ENCODE measurements around the gene BCAS1.

Gene BCAS1

GRCh38 chr20:53905820-53906191, 164.6 kb downstream of the BCAS1 start:
- no peak overlapping the region for H3K4me3 ChIP-seq (ENCODE audit: low read depth, low read length)
- H3K4me2 ChIP-seq (ENCODE audit: low read length): no peak overlapping the region
- TF ChIP-seq CTCF (IDR thresholded peaks at IDR 0.05): no peak
- no peaks in the 10 kb centered on the region for H3K9me3 ChIP-seq (ENCODE audit: control insufficient read depth, low read length)
- H2AFZ ChIP-seq: no peak overlapping the region
- H3K9ac ChIP-seq: no peak overlapping the region
- H3K27me3 ChIP-seq (ENCODE audit: control insufficient read depth, insufficient read depth, low read length): no peaks in the 10 kb centered on the region
- H3K4me1 ChIP-seq: peaks cover 9% of the 10 kb centered on the region
- H3K27ac ChIP-seq: no peak overlapping the region
- no peaks in the 10 kb centered on the region for H3K79me2 ChIP-seq
- H3K36me3 ChIP-seq (ENCODE audit: control insufficient read depth, insufficient read depth, low read length): no peaks in the 10 kb centered on the region

GRCh38 chr20:53905019-53905819, 165.2 kb downstream of the BCAS1 start:
- no peaks in the 10 kb centered on the region for H3K27me3 ChIP-seq (ENCODE audit: control insufficient read depth, insufficient read depth, low read length)
- H3K79me2 ChIP-seq: no peaks in the 10 kb centered on the region
- no peak overlapping the region for H3K4me2 ChIP-seq (ENCODE audit: low read length)
- peaks cover 14% of the 10 kb centered on the region for H3K4me1 ChIP-seq
- no peak overlapping the region for H2AFZ ChIP-seq
- H3K27ac ChIP-seq: no peak overlapping the region
- H3K4me3 ChIP-seq (ENCODE audit: low read depth, low read length): no peak overlapping the region
- no peak for TF ChIP-seq CTCF (IDR thresholded peaks at IDR 0.05)
- H3K9me3 ChIP-seq (ENCODE audit: control insufficient read depth, low read length): no peaks in the 10 kb centered on the region
- no peak overlapping the region for H3K9ac ChIP-seq
- H3K36me3 ChIP-seq (ENCODE audit: control insufficient read depth, insufficient read depth, low read length): no peaks in the 10 kb centered on the region

- Histone ChIP-seq H3K27ac (no peak overlapping the region), H3K9me3 (ENCODE audit: control insufficient read depth, low read length) (no peaks in the 10 kb centered on the region), H3K4me2 (ENCODE audit: low read length) (no peak overlapping the region), H3K9ac (no peak overlapping the region), H2AFZ (no peak overlapping the region), H3K36me3 (ENCODE audit: control insufficient read depth, insufficient read depth, low read length) (no peaks in the 10 kb centered on the region), H3K27me3 (ENCODE audit: control insufficient read depth, insufficient read depth, low read length) (no peaks in the 10 kb centered on the region), H3K4me3 (ENCODE audit: low read depth, low read length) (no peak overlapping the region), H3K79me2 (no peaks in the 10 kb centered on the region), H3K4me1 (peaks cover 18% of the 10 kb centered on the region)
- TF ChIP-seq CTCF (IDR thresholded peaks at IDR 0.05): no peak
These were observed 166.1 kb downstream of the BCAS1 start for GRCh38 chr20:53904261-53904660.

- Histone ChIP-seq H3K79me2 (no peaks in the 10 kb centered on the region), H3K4me3 (ENCODE audit: low read depth, low read length) (no peak overlapping the region), H3K9ac (no peak overlapping the region), H3K27ac (no peak overlapping the region), H2AFZ (no peak overlapping the region), H3K4me2 (ENCODE audit: low read length) (no peak overlapping the region), H3K4me1 (peaks cover 19% of the 10 kb centered on the region), H3K36me3 (ENCODE audit: control insufficient read depth, insufficient read depth, low read length) (no peaks in the 10 kb centered on the region), H3K27me3 (ENCODE audit: control insufficient read depth, insufficient read depth, low read length) (no peaks in the 10 kb centered on the region), H3K9me3 (ENCODE audit: control insufficient read depth, low read length) (no peaks in the 10 kb centered on the region)
- TF ChIP-seq CTCF (IDR thresholded peaks at IDR 0.05): no peak
These were observed 166.8 kb downstream of the BCAS1 start for GRCh38 chr20:53903652-53903987.

Data from parathyroid adenoma (tissue), 2 donors.